CD4-positive, alpha-beta T cell (primary cell): ENCODE data around the gene TAF1A. TPM values are rescaled to one million over a fixed set of nuclear protein-coding genes. Genes with fewer than 3 reads are reported as not detected.

Experiments
- ATAC-seq: fragments of 200-7000 bp; cut with Tn5 transposase; one replicate; pipeline ENCODE4 v1.10.0; 2022; ENCODE audit warnings: mild to moderate bottlenecking; ENCODE audit not compliant: poor library complexity
- CTCF ChIA-PET: fragments of 350-600 bp; sonication (Branson Sonifier 250); formaldehyde crosslinking; loops from one replicate; lab custom pipeline; 2021; ENCODE audit warnings: antibody characterized with exemption, inconsistent platforms; lab: Charles Lee
- POLR2A ChIA-PET: fragments of 350-600 bp; sonication (Branson Sonifier 250); formaldehyde crosslinking; loops from one replicate; lab custom pipeline; 2021; ENCODE audit warnings: antibody characterized with exemption, inconsistent platforms; lab: Charles Lee
- DNase-seq, 14 experiments: peaks; one replicate each; pipeline ENCODE4 v3.0.0-alpha.2; 2013 to 2020; ENCODE audit warnings: mixed read lengths in 2 of 14
- H3K27ac ChIP-seq, 2 donors: one replicate each; pipeline versions ENCODE4 v1.5.1 to v1.7.0; 2013; ENCODE audit warnings: low read length in 2 of 2, low read depth in 1 of 2, mild to moderate bottlenecking in 1 of 2
- H3K27me3 ChIP-seq, 2 experiments: 1 replicate in 1 of 2; 2 replicates in 1 of 2; pipeline versions ENCODE4 v1.6.1 to v1.7.0; 2013; ENCODE audit warnings: low read length in 2 of 2, control low read depth in 1 of 2, mild to moderate bottlenecking in 1 of 2, moderate library complexity in 1 of 2; ENCODE audit not compliant: insufficient read depth in 2 of 2, control insufficient read depth in 1 of 2
- H3K36me3 ChIP-seq: one replicate; pipeline ENCODE4 v1.6.1; 2013; ENCODE audit warnings: low read length, control low read depth; ENCODE audit not compliant: insufficient read depth
- H3K4me1 ChIP-seq: one replicate; pipeline ENCODE4 v1.6.1; 2013; ENCODE audit warnings: low read length, control low read depth; ENCODE audit not compliant: insufficient read depth
- H3K4me3 ChIP-seq: one replicate; pipeline ENCODE4 v1.5.1; 2013; ENCODE audit warnings: mild to moderate bottlenecking, low read length, moderate library complexity
- H3K9me3 ChIP-seq, 2 experiments: 1 replicate in 1 of 2; 2 replicates in 1 of 2; pipeline versions ENCODE4 v1.6.1 to v1.7.0; 2013; ENCODE audit warnings: low read length in 2 of 2, mild to moderate bottlenecking in 2 of 2, control low read depth in 1 of 2, moderate library complexity in 1 of 2; ENCODE audit not compliant: control insufficient read depth in 1 of 2, insufficient read depth in 1 of 2
- H3K27ac Mint-ChIP-seq: one replicate; pipeline ENCODE4 v1.8.0; 2020; ENCODE audit warnings: mixed read lengths
- H3K27me3 Mint-ChIP-seq: one replicate; pipeline ENCODE4 v1.8.0; 2021; ENCODE audit warnings: mixed read lengths
- H3K36me3 Mint-ChIP-seq: one replicate; pipeline ENCODE4 v1.8.0; 2021; ENCODE audit warnings: low read depth, mixed read lengths
- H3K4me1 Mint-ChIP-seq: one replicate; pipeline ENCODE4 v1.8.0; 2021; ENCODE audit warnings: low read depth, mixed read lengths
- H3K4me3 Mint-ChIP-seq: one replicate; pipeline ENCODE4 v1.8.0; 2020; ENCODE audit warnings: mild to moderate bottlenecking, mixed read lengths
- H3K9me3 Mint-ChIP-seq: one replicate; pipeline ENCODE4 v1.8.0; 2020; ENCODE audit warnings: mixed read lengths
- CTCF ChIP-seq: fragments of 200-600 bp; IDR thresholded peaks from one replicate; pipeline ENCODE4 v1.8.0; 2022; ENCODE audit warnings: antibody characterized with exemption, mild to moderate bottlenecking
- intact Hi-C, 2 experiments: fragments of 100-400 bp; cut with DNase I in 1 of 2; cut with micrococcal nuclease in 1 of 2; formaldehyde crosslinking; loops; one replicate each; pipeline versions ENCODE4 v1.15.1 to v1.9.0; 2023 to 2025; cut with DNase I, micrococcal nuclease
- total RNA-seq, 174 experiments: library from RNA in 2 of 174; stranded (reverse) in 2 of 174; gene quantifications; one replicate each; pipeline ENCODE4 v1.2.3 and lab custom pipeline; 2021 to 2026

The TAF1A gene
- total RNA-seq, 2 experiments from 2014 or later, result 3.3 to 4.1 TPM

GRCh38 chr1:222624214-222624613 lies 34.5 kb upstream of the TAF1A start:
- DNase-seq, result no peak
- CTCF ChIA-PET, result no interaction called here
- no peaks in the 10 kb centered on the region for H3K27me3 ChIP-seq
- POLR2A ChIA-PET, result interaction anchor here (0.9 to 1.0 kb wide), 2 partner anchors 16 to 20 kb away, joined by 3 read pairs; no protein-coding TSS in a partner anchor
- H3K4me3 Mint-ChIP-seq, result no peak overlapping the region
- no peak for ATAC-seq
- no peaks in the 10 kb centered on the region for H3K27me3 Mint-ChIP-seq
- peaks cover 30% of the 10 kb centered on the region for H3K4me1 Mint-ChIP-seq
- H3K4me3 ChIP-seq, result no peak overlapping the region
- H3K9me3 Mint-ChIP-seq, result no peaks in the 10 kb centered on the region
- TF ChIP-seq CTCF, result no peak
- peaks cover 68% of the 10 kb centered on the region for H3K36me3 ChIP-seq
- H3K4me1 ChIP-seq, result peaks cover 4% of the 10 kb centered on the region
- peaks cover 98% of the 10 kb centered on the region for H3K36me3 Mint-ChIP-seq
- no peaks in the 10 kb centered on the region for H3K9me3 ChIP-seq
- no peak overlapping the region for H3K27ac Mint-ChIP-seq
- intact Hi-C loops, result loop anchor here in 1 of 2 experiments (10.0 kb wide), 1 partner anchor 521 kb away; the partner anchor contains the start of gene TLR5
- H3K27ac ChIP-seq, result no peak overlapping the region

GRCh38 chr1:222623458-222623857 lies 33.7 kb upstream of the TAF1A start:
- intact Hi-C loops, result loop anchor here in 1 of 2 experiments (10.0 kb wide), 1 partner anchor 521 kb away; the partner anchor contains the start of gene TLR5
- Histone ChIP-seq H3K36me3 (peaks cover 61% of the 10 kb centered on the region), H3K9me3 (no peaks in the 10 kb centered on the region), H3K27me3 (no peaks in the 10 kb centered on the region), H3K4me1 (peaks cover 11% of the 10 kb centered on the region), H3K4me3 (no peak overlapping the region), H3K27ac (no peak overlapping the region)
- H3K27me3 Mint-ChIP-seq, result no peaks in the 10 kb centered on the region
- ChIA-PET POLR2A (no interaction called here), CTCF (no interaction called here)
- no peak overlapping the region for H3K27ac Mint-ChIP-seq
- H3K9me3 Mint-ChIP-seq, result no peaks in the 10 kb centered on the region
- H3K36me3 Mint-ChIP-seq, result peaks cover 96% of the 10 kb centered on the region
- H3K4me3 Mint-ChIP-seq, result no peak overlapping the region
- H3K4me1 Mint-ChIP-seq, result peaks cover 38% of the 10 kb centered on the region
- ATAC-seq (no peak), DNase-seq (no peak)
- TF ChIP-seq CTCF, result no peak

GRCh38 chr1:222622765-222623164 lies 33.0 kb upstream of the TAF1A start:
- ATAC-seq (no peak), DNase-seq (no peak)
- H3K4me1 Mint-ChIP-seq, result peaks cover 38% of the 10 kb centered on the region
- no peaks in the 10 kb centered on the region for H3K9me3 Mint-ChIP-seq
- TF ChIP-seq CTCF, result no peak
- Histone ChIP-seq H3K4me3 (no peak overlapping the region), H3K27ac (no peak overlapping the region), H3K9me3 (no peaks in the 10 kb centered on the region), H3K36me3 (peaks cover 54% of the 10 kb centered on the region), H3K27me3 (no peaks in the 10 kb centered on the region), H3K4me1 (peaks cover 11% of the 10 kb centered on the region)
- intact Hi-C loops, result loop anchor here in 1 of 2 experiments (10.0 kb wide), 1 partner anchor 522 kb away; the partner anchor contains the start of gene TLR5
- CTCF ChIA-PET, result no interaction called here
- no peaks in the 10 kb centered on the region for H3K27me3 Mint-ChIP-seq
- H3K27ac Mint-ChIP-seq, result no peak overlapping the region
- no peak overlapping the region for H3K4me3 Mint-ChIP-seq
- peaks cover 89% of the 10 kb centered on the region for H3K36me3 Mint-ChIP-seq
- POLR2A ChIA-PET, result interaction anchor here (1.1 kb wide), 1 partner anchor 21 kb away, joined by 3 read pairs; no protein-coding TSS in a partner anchor
